Activated T-cell treated with anti-CD3 and anti-CD28 coated beads, Interleukin-2, amount 50 U/mL, for 72 hours (primary cell): Measurements from ENCODE around the gene PARP1. TPM values are rescaled to one million over a fixed set of nuclear protein-coding genes. Genes with fewer than 3 reads are reported as not detected.

Experiments used
- ATAC-seq, 2 donors: fragments of 150-1000 bp; cut with Tn5 transposase; replicated peaks in 1 of 2; 2 replicates each; pipeline ENCODE4 v1.10.0; 2021; ENCODE audit warnings: moderate library complexity in 2 of 2, mild to moderate bottlenecking in 1 of 2
- DNase-seq, 2 donors: peaks; one replicate each; pipeline ENCODE4 v3.0.0; 2021 to 2022; ENCODE audit warnings: mixed read lengths in 1 of 2
- H3K27ac Mint-ChIP-seq: one replicate; pipeline ENCODE4 v1.8.0; 2022; ENCODE audit warnings: mild to moderate bottlenecking, moderate library complexity, mixed read lengths
- H3K27me3 Mint-ChIP-seq: one replicate; pipeline ENCODE4 v1.8.0; 2022; ENCODE audit warnings: low read depth, mixed read lengths
- H3K36me3 Mint-ChIP-seq, 2 donors: one replicate each; pipeline ENCODE4 v1.8.0; 2022; ENCODE audit warnings: mixed read lengths in 2 of 2, mild to moderate bottlenecking in 1 of 2; ENCODE audit not compliant: insufficient read depth in 2 of 2
- H3K4me1 Mint-ChIP-seq: one replicate; pipeline ENCODE4 v1.8.0; 2022; ENCODE audit warnings: low read depth, mixed read lengths
- H3K4me3 Mint-ChIP-seq, 2 donors: one replicate each; pipeline ENCODE4 v1.8.0; 2022; ENCODE audit warnings: mild to moderate bottlenecking in 2 of 2, mixed read lengths in 2 of 2, moderate library complexity in 2 of 2
- H3K9me3 Mint-ChIP-seq, 2 donors: one replicate each; pipeline ENCODE4 v1.8.0; 2022; ENCODE audit warnings: mixed read lengths in 2 of 2
- total RNA-seq, 2 donors: library from RNA; stranded (reverse); gene quantifications; one replicate each; pipeline ENCODE4 v1.2.3, GENCODE V29; 2022

Gene PARP1
- total RNA-seq, 2 donors from 2014 or later: 161 to 184 TPM

- no peak for DNase-seq
- Mint-ChIP-seq H3K27me3 (no peaks in the 10 kb centered on the region), H3K36me3 (peaks cover 3 to 7% of the 10 kb centered on the region in 2 donors), H3K9me3 (peaks cover 4 to 8% of the 10 kb centered on the region in 2 donors), H3K27ac (peak overlapping the region; percentile 19), H3K4me3 (peak overlapping the region in 1 of 2 donors; percentile 34), H3K4me1 (peaks cover 19% of the 10 kb centered on the region)
- peak in 1 of 2 donors; percentile 61 for ATAC-seq
These were observed 70.5 kb downstream of the PARP1 start for GRCh38 chr1:226337276-226337875.

GRCh38 chr1:226335661-226336060, 72.2 kb downstream of the PARP1 start:
- Mint-ChIP-seq H3K27ac (no peak overlapping the region), H3K36me3 (peaks cover 3 to 5% of the 10 kb centered on the region in 2 donors), H3K4me1 (peaks cover 19% of the 10 kb centered on the region), H3K9me3 (peaks cover 4 to 6% of the 10 kb centered on the region in 2 donors), H3K27me3 (no peaks in the 10 kb centered on the region), H3K4me3 (no peak overlapping the region)
- no peak for ATAC-seq
- no peak for DNase-seq

GRCh38 chr1:226332947-226333346, 74.9 kb downstream of the PARP1 start:
- no peaks in the 10 kb centered on the region for H3K36me3 Mint-ChIP-seq
- DNase-seq: no peak
- no peak for ATAC-seq
- no peak overlapping the region for H3K27ac Mint-ChIP-seq
- H3K9me3 Mint-ChIP-seq: no peaks in the 10 kb centered on the region
- H3K4me3 Mint-ChIP-seq: peak overlapping the region; percentile 58 to 68
- no peaks in the 10 kb centered on the region for H3K27me3 Mint-ChIP-seq
- H3K4me1 Mint-ChIP-seq: peaks cover 17% of the 10 kb centered on the region

GRCh38 chr1:226329237-226329636, 78.7 kb downstream of the PARP1 start:
- no peaks in the 10 kb centered on the region for H3K27me3 Mint-ChIP-seq

GRCh38 chr1:226327761-226328162, 80.1 kb downstream of the PARP1 start:
- no peaks in the 10 kb centered on the region for H3K9me3 Mint-ChIP-seq
- ATAC-seq: no peak
- no peaks in the 10 kb centered on the region for H3K27me3 Mint-ChIP-seq
- H3K4me1 Mint-ChIP-seq: no peaks in the 10 kb centered on the region
- no peak overlapping the region for H3K4me3 Mint-ChIP-seq
- no peak for DNase-seq
- H3K27ac Mint-ChIP-seq: no peak overlapping the region
- H3K36me3 Mint-ChIP-seq: no peaks in the 10 kb centered on the region

More at GRCh38 chr1:226329237-226329636, 78.7 kb downstream of the PARP1 start:
- Mint-ChIP-seq H3K36me3 (no peaks in the 10 kb centered on the region), H3K4me3 (no peak overlapping the region), H3K4me1 (peaks cover 7% of the 10 kb centered on the region), H3K27ac (no peak overlapping the region), H3K9me3 (no peaks in the 10 kb centered on the region)
- DNase-seq (no peak), ATAC-seq (no peak)

DNA sequence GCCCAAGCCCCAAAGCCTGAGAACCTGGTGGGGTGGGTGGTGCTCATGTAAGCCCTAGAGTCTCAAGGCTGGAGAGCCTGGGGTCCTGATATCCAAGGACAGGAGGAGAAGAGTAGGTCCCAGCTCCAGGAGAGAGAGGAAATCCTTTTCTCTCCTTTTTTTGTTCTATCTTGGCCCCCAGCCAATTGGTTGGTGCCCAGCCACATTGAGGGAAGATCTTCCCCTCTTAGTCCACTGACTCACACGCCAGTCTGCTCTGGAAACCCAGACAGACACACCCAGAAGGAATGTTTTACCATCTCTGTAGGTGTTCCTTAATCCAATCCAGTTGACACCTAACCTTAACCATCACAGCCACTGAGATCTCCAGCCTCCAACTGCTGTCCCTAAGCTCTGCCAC, 82.7 kb downstream of the PARP1 start:
- Mint-ChIP-seq H3K4me1 (no peaks in the 10 kb centered on the region), H3K27ac (no peak overlapping the region), H3K36me3 (peaks cover 0 to 2% of the 10 kb centered on the region in 2 donors), H3K4me3 (no peak overlapping the region), H3K27me3 (no peaks in the 10 kb centered on the region), H3K9me3 (no peaks in the 10 kb centered on the region)
- DNase-seq: no peak
- no peak for ATAC-seq

DNA sequence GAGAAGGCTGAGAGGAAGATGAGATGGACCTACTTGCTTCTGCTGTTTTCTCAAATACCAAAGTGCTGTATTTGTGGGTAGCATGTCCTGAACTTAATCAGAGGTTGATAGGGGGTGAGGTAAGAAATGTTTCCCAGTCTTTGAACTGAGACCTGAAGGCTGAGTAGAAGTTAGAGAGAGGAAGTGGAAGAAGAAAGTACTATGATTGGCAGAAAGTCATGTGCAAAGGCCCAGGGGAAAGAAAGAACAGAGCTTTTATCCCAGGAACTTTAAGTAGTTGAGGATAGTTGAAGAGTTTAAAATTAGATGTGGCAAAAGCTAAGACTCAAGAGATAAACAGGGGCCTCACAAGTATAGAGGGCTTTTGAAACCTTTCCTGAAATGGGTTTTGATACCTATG, 83.4 kb downstream of the PARP1 start:
- Mint-ChIP-seq H3K36me3 (peaks cover 0 to 2% of the 10 kb centered on the region in 2 donors), H3K4me3 (no peak overlapping the region), H3K27me3 (no peaks in the 10 kb centered on the region), H3K27ac (no peak overlapping the region), H3K4me1 (no peaks in the 10 kb centered on the region), H3K9me3 (no peaks in the 10 kb centered on the region)
- DNase-seq (no peak), ATAC-seq (no peak)

DNA sequence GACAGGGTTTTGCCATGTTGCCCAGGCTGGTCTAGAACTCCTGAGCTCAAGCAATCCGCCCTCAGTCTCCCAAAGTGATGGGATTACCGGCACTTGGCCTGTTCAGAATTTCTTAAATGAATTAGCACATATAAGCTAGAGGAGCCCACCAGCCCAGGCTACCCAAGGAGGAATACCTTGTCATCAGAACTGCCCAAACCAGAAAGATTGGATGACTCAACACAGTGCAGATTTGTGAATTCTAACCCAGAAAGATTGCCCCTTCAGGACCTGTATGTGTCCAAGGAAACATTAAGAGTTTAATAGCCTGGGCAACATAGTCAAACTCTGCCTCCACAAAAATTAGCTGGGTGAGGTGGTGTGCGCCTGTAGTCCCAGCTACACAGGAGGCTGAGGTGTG, 84.9 kb downstream of the PARP1 start:
- Mint-ChIP-seq H3K9me3 (no peaks in the 10 kb centered on the region), H3K4me1 (no peaks in the 10 kb centered on the region), H3K27me3 (peaks cover 3% of the 10 kb centered on the region), H3K27ac (no peak overlapping the region), H3K4me3 (no peak overlapping the region), H3K36me3 (peaks cover 0 to 2% of the 10 kb centered on the region in 2 donors)
- ATAC-seq (no peak), DNase-seq (no peak)

GRCh38 chr1:226320930-226321329, 87.0 kb downstream of the PARP1 start:
- Mint-ChIP-seq H3K27me3 (peaks cover 8% of the 10 kb centered on the region), H3K4me1 (no peaks in the 10 kb centered on the region), H3K27ac (no peak overlapping the region), H3K4me3 (no peak overlapping the region), H3K36me3 (peaks cover 0 to 2% of the 10 kb centered on the region in 2 donors), H3K9me3 (no peaks in the 10 kb centered on the region)
- no peak for ATAC-seq
- DNase-seq: no peak

DNA sequence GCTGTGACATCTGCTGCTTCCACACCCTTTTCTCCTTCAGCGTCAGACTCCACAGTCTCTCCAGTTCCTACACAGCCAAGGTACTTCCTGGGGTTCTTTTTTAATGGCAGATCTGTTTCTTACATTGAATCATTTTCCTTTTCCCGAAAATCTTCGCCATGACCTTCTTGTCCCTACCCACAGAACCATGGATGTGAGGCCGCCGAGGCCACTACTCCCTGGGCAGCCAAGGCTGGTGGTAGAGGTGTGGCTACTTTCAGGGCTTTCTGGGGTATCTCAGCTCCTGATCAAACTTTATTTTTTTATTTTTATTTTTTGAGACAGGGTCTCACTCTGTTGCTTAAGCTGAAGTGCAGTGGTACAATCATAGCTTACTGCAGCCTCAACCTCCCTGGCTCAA, 89.4 kb downstream of the PARP1 start:
- Mint-ChIP-seq H3K4me1 (no peaks in the 10 kb centered on the region), H3K4me3 (no peak overlapping the region), H3K9me3 (no peaks in the 10 kb centered on the region), H3K36me3 (peaks cover 0 to 2% of the 10 kb centered on the region in 2 donors), H3K27ac (no peak overlapping the region), H3K27me3 (peaks cover 24% of the 10 kb centered on the region)
- ATAC-seq (no peak), DNase-seq (no peak)

GRCh38 chr1:226314055-226314454, 93.8 kb downstream of the PARP1 start:
- Mint-ChIP-seq H3K27me3 (peaks cover 49% of the 10 kb centered on the region), H3K9me3 (no peaks in the 10 kb centered on the region), H3K36me3 (no peaks in the 10 kb centered on the region), H3K4me1 (peaks cover 8% of the 10 kb centered on the region), H3K27ac (no peak overlapping the region), H3K4me3 (no peak overlapping the region)
- no peak for DNase-seq
- ATAC-seq: no peak

GRCh38 chr1:226312065-226312464, 95.8 kb downstream of the PARP1 start:
- Mint-ChIP-seq H3K27ac (no peak overlapping the region), H3K27me3 (peaks cover 41% of the 10 kb centered on the region), H3K4me3 (no peak overlapping the region), H3K9me3 (no peaks in the 10 kb centered on the region), H3K36me3 (no peaks in the 10 kb centered on the region), H3K4me1 (peaks cover 12% of the 10 kb centered on the region)
- DNase-seq: no peak
- ATAC-seq: no peak

- Mint-ChIP-seq H3K36me3 (no peaks in the 10 kb centered on the region), H3K4me3 (no peak overlapping the region), H3K9me3 (no peaks in the 10 kb centered on the region), H3K27me3 (peaks cover 41% of the 10 kb centered on the region), H3K4me1 (peaks cover 13% of the 10 kb centered on the region), H3K27ac (no peak overlapping the region)
- no peak for DNase-seq
- no peak for ATAC-seq
These were observed 96.5 kb downstream of the PARP1 start for GRCh38 chr1:226311376-226311775.
